Adrenal gland (tissue), 5 donors: ENCODE results near the gene SLC30A10.

Experiments used
- CTCF ChIP-seq, 6 experiments: fragments of 450-650 bp in 4 of 6; fragments of 200-600 bp in 2 of 6; sonication (generic) in 1 of 6; IDR thresholded peaks; 1 replicate in 5 of 6; 2 replicates in 1 of 6; pipeline versions ENCODE4 v1.5.1 to v1.8.0; 2016 to 2021; ENCODE audit warnings: antibody characterized with exemption in 6 of 6, mild to moderate bottlenecking in 2 of 6, moderate library complexity in 1 of 6
- POLR2A ChIP-seq, 2 donors: fragments of 450-650 bp; IDR thresholded peaks; one replicate each; pipeline ENCODE4 v1.6.1; 2017; ENCODE audit warnings: antibody characterized with exemption in 2 of 2, mild to moderate bottlenecking in 2 of 2, moderate library complexity in 1 of 2
- donor health status: DM: no; HTN: no; CAD: no.

GRCh38 chr1:219928791-219929118, 398 bp upstream of the SLC30A10 start:
- TF ChIP-seq CTCF (IDR thresholded peaks at IDR 0.05) (no peak), POLR2A (IDR thresholded peaks at IDR 0.05) (no peak)
